Sigmoid colon (tissue), 4 donors: ENCODE results near the gene NDC80.

Source experiments
- POLR2AphosphoS5 ChIP-seq, 4 donors: sonication (generic); formaldehyde crosslinking; IDR thresholded peaks; one replicate each; pipeline ENCODE4 v1.6.1; 2017; ENCODE audit warnings: antibody characterized with exemption in 4 of 4
- TF ChIP-seq, protein P1 (sequence below), 4 experiments: fragments of 450-650 bp in 3 of 4; fragments of 200-600 bp in 1 of 4; IDR thresholded peaks; one replicate each; pipeline ENCODE4 v1.5.1; 2016 to 2019; ENCODE audit warnings: antibody characterized with exemption in 4 of 4, mild to moderate bottlenecking in 3 of 4, moderate library complexity in 2 of 4

DNA sequence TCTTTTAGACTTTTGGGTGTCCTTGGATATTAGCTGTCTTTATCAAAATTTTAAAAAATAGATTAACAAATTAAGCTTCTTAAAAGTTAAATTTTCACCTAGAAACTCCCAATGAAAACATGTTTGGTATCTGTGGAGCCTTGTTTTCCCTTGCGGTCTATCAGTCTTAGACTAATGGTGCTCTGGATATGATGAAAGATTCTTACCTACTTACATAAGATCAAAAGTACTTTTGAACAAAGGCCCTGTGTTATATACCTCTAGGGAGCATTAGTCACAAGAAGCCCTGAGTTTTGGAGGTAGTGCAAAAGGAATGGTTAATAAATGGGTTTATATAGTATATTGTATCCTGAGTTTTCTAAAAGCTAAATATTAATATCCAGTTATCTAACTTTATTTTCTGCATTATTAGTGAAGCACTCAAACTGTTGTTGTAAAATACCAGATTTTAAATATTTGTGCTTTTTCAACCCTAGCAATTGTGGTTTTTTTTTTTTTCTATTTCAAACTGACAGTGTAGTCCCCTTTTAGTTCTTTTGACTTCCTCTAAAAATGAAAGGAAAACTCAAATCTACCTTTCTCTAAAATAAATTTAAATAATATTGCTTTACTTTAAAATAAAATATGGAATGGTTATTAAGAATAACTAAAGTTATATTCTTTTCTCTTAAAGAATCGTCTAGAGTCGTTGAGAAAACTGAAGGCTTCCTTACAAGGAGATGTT is 18.1 kb downstream of the NDC80 start:
- TF ChIP-seq, protein P1, sequence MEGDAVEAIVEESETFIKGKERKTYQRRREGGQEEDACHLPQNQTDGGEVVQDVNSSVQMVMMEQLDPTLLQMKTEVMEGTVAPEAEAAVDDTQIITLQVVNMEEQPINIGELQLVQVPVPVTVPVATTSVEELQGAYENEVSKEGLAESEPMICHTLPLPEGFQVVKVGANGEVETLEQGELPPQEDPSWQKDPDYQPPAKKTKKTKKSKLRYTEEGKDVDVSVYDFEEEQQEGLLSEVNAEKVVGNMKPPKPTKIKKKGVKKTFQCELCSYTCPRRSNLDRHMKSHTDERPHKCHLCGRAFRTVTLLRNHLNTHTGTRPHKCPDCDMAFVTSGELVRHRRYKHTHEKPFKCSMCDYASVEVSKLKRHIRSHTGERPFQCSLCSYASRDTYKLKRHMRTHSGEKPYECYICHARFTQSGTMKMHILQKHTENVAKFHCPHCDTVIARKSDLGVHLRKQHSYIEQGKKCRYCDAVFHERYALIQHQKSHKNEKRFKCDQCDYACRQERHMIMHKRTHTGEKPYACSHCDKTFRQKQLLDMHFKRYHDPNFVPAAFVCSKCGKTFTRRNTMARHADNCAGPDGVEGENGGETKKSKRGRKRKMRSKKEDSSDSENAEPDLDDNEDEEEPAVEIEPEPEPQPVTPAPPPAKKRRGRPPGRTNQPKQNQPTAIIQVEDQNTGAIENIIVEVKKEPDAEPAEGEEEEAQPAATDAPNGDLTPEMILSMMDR (IDR thresholded peaks at IDR 0.05), result no peak
- no peak for TF ChIP-seq POLR2AphosphoS5 (IDR thresholded peaks at IDR 0.05)
